ENCODE measurements around the gene GPANK1.

Gene GPANK1

DNA sequence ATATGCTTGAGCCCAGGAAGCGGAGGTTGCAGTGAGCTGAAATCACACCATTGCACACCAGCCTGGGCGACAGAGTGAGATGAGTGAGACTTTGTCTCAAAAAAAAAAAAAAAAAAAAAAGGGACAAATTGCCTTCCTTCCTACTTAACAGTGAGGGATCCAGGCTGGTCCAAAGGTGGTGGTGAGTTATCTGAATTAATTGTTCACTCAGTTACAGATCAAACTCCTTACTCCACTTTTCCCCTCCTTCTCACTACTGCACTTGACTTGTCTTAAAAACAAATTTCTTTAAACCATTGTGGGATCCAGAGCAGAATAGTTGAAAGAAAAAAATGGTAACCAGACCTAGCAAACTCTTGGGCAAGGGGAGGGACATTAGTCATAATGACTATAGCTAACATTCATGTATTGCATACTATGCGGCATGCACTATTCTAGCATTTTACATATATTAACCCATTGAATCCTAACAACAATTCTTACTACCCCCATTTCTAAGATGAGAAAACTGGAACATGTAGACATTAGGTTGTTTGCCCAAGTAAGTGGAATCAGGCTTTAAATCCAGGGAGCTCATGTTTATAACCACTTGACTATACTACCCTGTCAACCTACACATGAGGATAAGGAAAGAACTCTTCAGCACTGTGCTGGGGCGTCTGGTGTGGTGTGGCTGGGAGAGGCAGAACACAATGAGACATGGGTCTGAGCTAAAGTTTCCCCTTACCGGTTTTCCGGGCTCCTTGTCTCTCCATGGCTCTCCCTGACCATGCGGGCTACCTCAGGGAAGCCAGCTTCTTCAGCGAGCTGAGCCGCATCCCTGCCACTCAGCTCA, 1.5 kb downstream of the GPANK1 start:
- Histone ChIP-seq H3K4me2 (peak overlapping the region; percentile 100), H3K9ac (peak overlapping the region; percentile 91), H3K27ac (peak overlapping the region; percentile 97), H3K9me3 (no peaks in the 10 kb centered on the region), H3K4me3 (peak overlapping the region; percentile 83), H4K20me1 (peaks cover 13% of the 10 kb centered on the region; the same call in 1 of the 2 replicates), H3K36me3 (peaks cover 35% of the 10 kb centered on the region), H3K27me3 (no peaks in the 10 kb centered on the region), H3K4me1 (peaks cover 67% of the 10 kb centered on the region)
- no peak for TF ChIP-seq Cebpa-rat (IDR thresholded peaks at IDR 0.05)

DNA sequence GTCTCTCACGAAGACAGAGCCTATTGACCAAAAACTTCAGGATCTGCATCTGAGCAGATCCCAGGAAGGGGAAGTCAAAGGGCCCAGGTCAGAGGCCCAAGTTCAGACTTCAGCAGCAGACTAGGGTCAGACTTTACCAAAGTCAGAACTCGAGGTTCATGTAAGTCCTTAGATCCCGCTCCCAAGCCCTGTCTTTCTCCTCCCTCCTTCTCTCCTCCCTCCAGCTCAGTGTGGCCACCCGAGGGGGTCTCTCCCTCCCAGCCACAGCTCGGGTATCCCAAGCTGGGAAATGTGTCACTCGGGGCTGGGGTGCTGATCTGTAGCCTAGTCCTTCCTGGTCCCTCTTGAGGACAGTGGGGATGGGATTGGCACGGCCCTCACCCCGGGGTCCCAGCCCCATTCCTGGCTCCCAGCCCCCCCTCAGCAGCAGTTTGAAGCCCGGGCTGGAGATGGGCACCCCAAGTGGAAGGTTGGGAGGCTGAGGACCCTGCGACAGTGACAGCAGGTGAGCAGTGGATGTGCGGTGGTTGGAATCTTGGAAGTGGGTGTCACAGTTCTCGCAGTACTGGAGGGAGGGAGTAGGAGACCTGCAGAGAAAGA, 2.6 kb downstream of the GPANK1 start:
- H3K9me3 ChIP-seq, result no peaks in the 10 kb centered on the region
- H4K20me1 ChIP-seq, result peaks cover 15% of the 10 kb centered on the region; the same call in 1 of the 2 replicates
- peak overlapping the region; percentile 91; the same call in 1 of the 2 replicates for H3K9ac ChIP-seq
- H3K4me3 ChIP-seq, result no peak overlapping the region
- H3K27me3 ChIP-seq, result no peaks in the 10 kb centered on the region
- H3K27ac ChIP-seq, result 0 out of 2 replicates have a peak overlapping the region, but pooled peaks have one; percentile 16
- H3K4me2 ChIP-seq, result peak overlapping the region; percentile 100
- TF ChIP-seq Cebpa-rat (IDR thresholded peaks at IDR 0.05), result no peak
- H3K4me1 ChIP-seq, result peaks cover 73% of the 10 kb centered on the region
- H3K36me3 ChIP-seq, result peaks cover 33% of the 10 kb centered on the region

DNA sequence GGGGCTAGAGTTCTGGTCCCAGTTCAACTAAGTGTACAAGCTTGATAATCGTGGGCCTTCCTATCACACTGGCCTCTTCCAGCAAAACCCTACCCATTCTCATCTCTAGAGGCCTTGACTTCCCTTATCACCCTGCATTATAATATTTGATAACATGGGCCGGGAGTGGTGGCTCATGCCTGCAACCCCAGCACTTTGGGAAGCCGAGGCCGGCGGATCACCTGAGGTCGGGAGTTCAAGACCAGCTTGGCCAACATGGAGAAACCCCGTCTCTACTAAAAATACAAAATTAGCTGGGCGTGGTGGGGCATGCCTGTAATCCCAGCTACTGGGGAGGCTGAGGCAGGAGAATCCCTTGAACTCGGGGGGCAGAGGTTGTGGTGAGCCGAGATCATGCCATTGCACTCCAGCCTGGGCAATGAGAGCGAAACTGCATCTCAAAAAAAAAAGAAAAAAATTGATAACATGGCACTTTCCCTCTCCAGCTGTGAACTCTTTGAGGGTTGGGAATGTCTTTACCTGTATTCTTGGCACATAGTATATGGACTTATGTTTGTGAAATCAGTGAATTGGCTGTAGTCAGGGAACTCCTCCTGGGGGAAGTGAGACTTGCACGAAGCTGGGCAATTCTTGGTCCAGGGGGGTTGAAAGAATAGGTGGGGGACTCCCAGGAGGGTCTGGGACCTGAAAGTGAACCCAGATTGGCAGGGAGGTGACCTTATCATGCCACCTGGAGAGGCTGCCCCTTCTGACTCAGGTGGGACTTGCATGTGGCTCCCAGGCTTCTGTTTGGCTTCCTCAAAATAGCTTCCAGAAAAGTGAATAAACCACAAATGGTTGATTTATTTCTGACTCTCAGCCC, 3.3 kb downstream of the GPANK1 start:
- Histone ChIP-seq H3K27me3 (no peaks in the 10 kb centered on the region), H3K4me1 (peaks cover 66% of the 10 kb centered on the region), H3K27ac (peak overlapping the region; percentile 90), H3K4me2 (peak overlapping the region; percentile 100), H3K4me3 (peak overlapping the region; percentile 79), H3K36me3 (peaks cover 33% of the 10 kb centered on the region), H3K9ac (peak overlapping the region; percentile 91), H4K20me1 (peaks cover 15% of the 10 kb centered on the region; the same call in 1 of the 2 replicates), H3K9me3 (no peaks in the 10 kb centered on the region)
- no peak for TF ChIP-seq Cebpa-rat (IDR thresholded peaks at IDR 0.05)

DNA sequence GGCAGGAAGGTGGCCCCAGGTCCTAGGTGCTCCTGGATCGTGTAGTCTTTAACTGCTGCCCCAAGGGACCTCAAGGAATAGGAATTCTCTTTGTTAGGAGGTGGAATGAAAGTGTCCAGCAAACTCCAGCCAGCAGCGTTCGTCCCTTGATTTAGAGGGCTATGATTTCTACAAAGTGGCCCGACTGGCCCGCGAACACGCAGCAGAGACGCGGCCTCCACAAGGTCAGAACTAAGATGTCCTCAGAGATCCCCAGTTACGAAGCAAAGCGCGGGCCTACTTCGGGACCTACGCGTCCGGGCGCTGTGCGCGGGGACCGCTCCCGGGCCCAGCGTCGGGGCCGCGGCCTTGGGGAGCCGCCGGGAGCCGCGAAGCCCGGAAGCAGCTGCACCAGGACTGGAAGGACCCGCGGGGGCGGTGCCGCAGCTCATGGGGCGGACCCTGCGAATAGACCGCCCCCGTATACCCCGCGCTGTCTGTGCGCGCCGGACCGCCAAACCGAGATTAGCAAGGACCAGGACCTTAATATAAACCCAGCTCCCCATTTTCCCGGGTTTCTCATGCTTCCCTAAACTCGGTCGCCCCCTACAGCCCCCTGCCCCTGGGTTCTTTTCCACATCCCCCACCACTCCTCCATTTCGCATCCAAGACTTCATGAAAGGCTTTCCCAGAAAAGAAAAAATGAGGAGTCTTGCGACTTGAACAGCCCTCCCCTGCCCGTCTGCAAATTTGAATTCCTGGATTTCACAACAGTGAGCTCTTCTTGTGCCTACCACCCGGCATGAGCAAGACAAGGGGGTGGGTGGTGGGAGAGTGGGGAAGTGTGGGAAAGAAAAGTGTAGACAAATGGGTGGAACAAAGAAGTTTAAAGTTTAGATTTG, 4.2 kb downstream of the GPANK1 start, which contains the start of gene C6orf47:
C6orf47 (minus strand) TSS at position 398 of the 881 bp plus-strand sequence. CDS start 831 bp downstream, outside the sequence.
- TF ChIP-seq Cebpa-rat (IDR thresholded peaks at IDR 0.05), result no peak

DNA sequence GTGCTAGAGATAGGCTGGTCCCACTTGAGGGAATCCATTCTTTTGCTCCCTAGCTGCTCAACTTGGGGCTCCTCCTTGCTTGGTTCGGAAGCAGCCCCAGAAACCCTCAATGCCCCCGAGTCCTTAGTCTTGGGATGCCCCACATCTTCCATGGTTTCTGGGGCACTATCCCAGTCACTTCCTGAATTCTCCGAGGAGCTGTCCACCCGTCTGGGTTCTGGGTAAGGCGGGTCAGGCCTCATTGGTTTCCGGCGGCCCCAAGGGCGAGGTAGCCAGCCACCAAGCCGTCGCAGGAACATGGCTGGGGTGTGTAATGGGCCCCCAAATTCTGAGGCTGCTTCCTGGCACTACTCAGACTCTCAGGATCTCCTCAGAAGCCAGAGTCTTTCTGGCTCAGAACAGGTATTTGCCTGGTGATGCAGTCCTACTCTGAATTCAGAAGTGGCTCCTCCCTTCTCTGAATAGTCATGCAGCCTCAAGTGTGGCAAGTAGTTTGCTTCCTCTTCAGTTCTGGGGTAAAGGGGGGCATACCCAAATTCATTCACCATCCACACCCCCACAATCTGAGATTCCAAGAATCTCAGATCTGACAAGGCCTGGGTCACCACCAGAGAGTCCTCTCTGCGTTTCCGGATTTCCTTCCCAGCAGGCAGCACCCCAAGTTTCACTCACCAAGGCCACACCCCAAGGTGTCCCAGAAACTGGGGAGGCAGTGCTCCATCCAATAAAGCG, 5.0 kb downstream of the GPANK1 start:
- Histone ChIP-seq H3K9me3 (no peaks in the 10 kb centered on the region), H3K4me1 (peaks cover 77% of the 10 kb centered on the region), H4K20me1 (peaks cover 15% of the 10 kb centered on the region; the same call in 1 of the 2 replicates), H3K4me2 (peak overlapping the region; percentile 100), H3K27ac (peak overlapping the region; percentile 90), H3K4me3 (peak overlapping the region; percentile 79), H3K9ac (peak overlapping the region; percentile 91), H3K36me3 (peaks cover 49% of the 10 kb centered on the region), H3K27me3 (no peaks in the 10 kb centered on the region)
- no peak for TF ChIP-seq Cebpa-rat (IDR thresholded peaks at IDR 0.05)

More for the DNA sequence above, 4.2 kb downstream of the GPANK1 start, which contains the start of gene C6orf47:
- peak within 1 kb of the TSS; percentile 90 for H3K27ac ChIP-seq
- peaks cover 69% of the 10 kb centered on the region for H3K4me1 ChIP-seq
- H3K4me3 ChIP-seq, result peak within 1 kb of the TSS; percentile 79
- peaks cover 15% of the 10 kb centered on the region; the same call in 1 of the 2 replicates for H4K20me1 ChIP-seq
- peak within 1 kb of the TSS; percentile 91 for H3K9ac ChIP-seq
- H3K4me2 ChIP-seq, result peak within 1 kb of the TSS; percentile 100
- no peaks in the 10 kb centered on the region for H3K9me3 ChIP-seq
- no peaks in the 10 kb centered on the region for H3K27me3 ChIP-seq
- H3K36me3 ChIP-seq, result peaks cover 41% of the 10 kb centered on the region

DNA sequence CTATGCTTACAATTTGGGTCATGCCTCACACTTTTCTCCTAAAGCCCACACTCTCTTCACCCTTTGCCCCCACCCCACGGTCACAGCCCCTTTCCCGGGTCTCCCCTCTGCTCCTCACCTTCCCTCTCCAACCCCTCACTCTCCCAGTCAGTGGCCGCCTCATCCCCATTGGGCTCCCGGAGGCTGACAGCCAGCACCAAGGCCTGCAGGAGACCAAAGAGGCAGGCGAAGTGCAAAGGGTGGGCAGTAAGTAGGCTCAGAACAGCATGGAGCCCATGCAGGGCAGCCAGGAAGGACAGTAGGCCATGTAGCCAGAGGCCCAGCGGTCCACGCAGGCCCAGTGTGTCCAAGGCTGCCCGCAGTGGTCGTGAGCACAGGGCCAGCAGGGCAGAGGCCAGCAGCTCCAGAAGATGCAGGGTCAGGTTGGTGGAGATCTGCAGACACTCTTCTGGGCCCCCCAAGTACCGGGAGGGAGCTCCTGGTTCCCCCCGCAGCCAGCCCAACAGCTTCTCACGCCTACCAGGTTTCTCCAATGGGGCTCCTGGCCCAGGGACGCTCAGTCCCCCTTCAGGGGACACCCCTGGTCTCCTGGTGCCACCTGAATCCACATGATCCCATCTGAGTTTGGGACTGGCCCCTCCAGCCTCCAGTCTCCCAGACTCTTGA, 5.7 kb downstream of the GPANK1 start:
- peaks cover 15% of the 10 kb centered on the region; the same call in 1 of the 2 replicates for H4K20me1 ChIP-seq
- peaks cover 49% of the 10 kb centered on the region for H3K36me3 ChIP-seq
- H3K27ac ChIP-seq, result peak overlapping the region; percentile 90
- peak overlapping the region; percentile 79 for H3K4me3 ChIP-seq
- H3K27me3 ChIP-seq, result no peaks in the 10 kb centered on the region
- H3K4me1 ChIP-seq, result peaks cover 81% of the 10 kb centered on the region
- peak overlapping the region; percentile 100 for H3K4me2 ChIP-seq
- TF ChIP-seq Cebpa-rat (IDR thresholded peaks at IDR 0.05), result no peak
- H3K9me3 ChIP-seq, result no peaks in the 10 kb centered on the region
- peak overlapping the region; percentile 91 for H3K9ac ChIP-seq

DNA sequence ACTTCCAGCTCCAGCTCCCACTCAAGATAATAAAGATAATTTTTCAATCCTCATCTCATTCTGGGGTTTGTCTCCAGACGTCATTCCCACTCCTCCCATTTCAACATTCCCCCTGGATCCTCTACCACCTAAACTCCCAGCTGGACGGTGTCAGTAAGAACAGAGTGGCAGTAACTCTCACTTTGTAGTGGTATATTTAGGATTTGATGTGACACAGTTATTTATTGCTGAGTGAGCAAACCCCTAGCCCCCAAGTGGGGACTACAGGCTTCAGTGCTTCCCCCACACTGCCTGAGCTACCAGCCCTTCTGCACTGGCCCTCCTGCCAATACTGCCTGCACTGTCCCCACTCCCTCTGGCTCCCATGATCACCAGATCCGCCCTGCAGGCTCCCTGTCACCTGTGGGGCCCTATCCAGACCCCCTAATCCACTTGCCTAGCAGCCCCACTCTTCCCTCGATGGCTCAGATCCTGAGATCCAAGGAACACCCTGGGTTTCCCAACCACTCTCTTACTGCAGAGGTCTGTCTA, 6.6 kb downstream of the GPANK1 start:
- Histone ChIP-seq H4K20me1 (peaks cover 15% of the 10 kb centered on the region; the same call in 1 of the 2 replicates), H3K4me2 (peak overlapping the region; percentile 100), H3K27ac (no peak overlapping the region), H3K4me3 (no peak overlapping the region), H3K27me3 (no peaks in the 10 kb centered on the region), H3K4me1 (peaks cover 78% of the 10 kb centered on the region), H3K36me3 (peaks cover 49% of the 10 kb centered on the region), H3K9ac (peak overlapping the region; percentile 91), H3K9me3 (no peaks in the 10 kb centered on the region)
- TF ChIP-seq Cebpa-rat (IDR thresholded peaks at IDR 0.05), result no peak
